Airway epithelial cell (primary cell): Measurements from ENCODE around the gene CCDC171. TPM values are rescaled to one million over a fixed set of nuclear protein-coding genes. Genes with fewer than 3 reads are reported as not detected.

Source experiments
- total RNA-seq: library from RNA; depleted of rRNA; stranded (reverse); fragments of >200 nt; gene quantifications from 2 replicates; pipeline ENCODE4 v1.2.3, GENCODE V29; 2015

CCDC171 gene
- total RNA-seq = 0.49 and 1.2 TPM in 2 replicates

GRCh38 chr9:15552636-15553527, at the start of gene CCDC171:
TSS of gene CCDC171 (plus strand) at chr9:15553043. CDS start at chr9:15564089, 11,046 bp downstream.

GRCh38 chr9:15510789-15511575, 41.9 kb upstream of the CCDC171 start, which contains the start of gene PSIP1:
TSS of gene PSIP1 (minus strand) at chr9:15510970. CDS start at chr9:15510188, 782 bp downstream.

Other genes starting within 250 kb of the CCDC171 start
- 5.0 and 5.4 TPM in 2 replicates for gene TTC39B, start 245.8 kb upstream of the CCDC171 start, total RNA-seq
- gene SNAPC3, start 130.2 kb upstream of the CCDC171 start, total RNA-seq = 21.9 and 25.6 TPM in 2 replicates
- gene PSIP1, start 42.1 kb upstream of the CCDC171 start, total RNA-seq = 31.7 and 32.0 TPM in 2 replicates